ENCODE measurements around the gene ZNF485.

DNA sequence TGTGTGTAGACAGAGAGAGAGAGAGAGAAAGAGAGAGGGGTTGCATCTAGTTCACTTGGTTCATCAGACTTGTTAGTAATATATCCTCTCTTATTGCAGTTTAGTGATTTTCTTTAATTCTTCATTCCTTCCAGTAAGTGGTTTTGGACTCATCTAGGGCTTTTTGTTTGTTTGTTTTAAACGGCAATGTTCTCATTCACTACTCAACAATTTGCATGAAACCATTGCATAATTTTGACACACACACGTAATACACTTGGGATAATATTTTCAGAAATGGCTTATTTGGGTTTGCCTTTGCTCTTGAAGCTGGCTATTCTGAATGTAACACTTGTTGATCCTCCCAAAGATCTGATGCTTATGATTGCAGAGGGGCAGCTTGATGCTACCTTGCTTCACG lies 58.8 kb downstream of the ZNF485 start:
- TF ChIP-seq, protein P1, sequence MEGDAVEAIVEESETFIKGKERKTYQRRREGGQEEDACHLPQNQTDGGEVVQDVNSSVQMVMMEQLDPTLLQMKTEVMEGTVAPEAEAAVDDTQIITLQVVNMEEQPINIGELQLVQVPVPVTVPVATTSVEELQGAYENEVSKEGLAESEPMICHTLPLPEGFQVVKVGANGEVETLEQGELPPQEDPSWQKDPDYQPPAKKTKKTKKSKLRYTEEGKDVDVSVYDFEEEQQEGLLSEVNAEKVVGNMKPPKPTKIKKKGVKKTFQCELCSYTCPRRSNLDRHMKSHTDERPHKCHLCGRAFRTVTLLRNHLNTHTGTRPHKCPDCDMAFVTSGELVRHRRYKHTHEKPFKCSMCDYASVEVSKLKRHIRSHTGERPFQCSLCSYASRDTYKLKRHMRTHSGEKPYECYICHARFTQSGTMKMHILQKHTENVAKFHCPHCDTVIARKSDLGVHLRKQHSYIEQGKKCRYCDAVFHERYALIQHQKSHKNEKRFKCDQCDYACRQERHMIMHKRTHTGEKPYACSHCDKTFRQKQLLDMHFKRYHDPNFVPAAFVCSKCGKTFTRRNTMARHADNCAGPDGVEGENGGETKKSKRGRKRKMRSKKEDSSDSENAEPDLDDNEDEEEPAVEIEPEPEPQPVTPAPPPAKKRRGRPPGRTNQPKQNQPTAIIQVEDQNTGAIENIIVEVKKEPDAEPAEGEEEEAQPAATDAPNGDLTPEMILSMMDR (IDR thresholded peaks at IDR 0.05; ENCODE audit: insufficient read depth, low read length, poor library complexity, severe bottlenecking): no peak
- TF ChIP-seq EZH2phosphoT487 (conservative IDR thresholded peaks at IDR 0.05; ENCODE audit: low read length): no peak
